WI38 (cell line): ENCODE results near the gene CSPG4.
"Not testable (repeated sequence)": the region's sequence is repeated elsewhere in the genome, so short reads cannot be mapped to it uniquely, and the experiment has no call there.

Source experiments
- H3K4me3 ChIP-seq: 2 replicates; pipeline ENCODE4 v1.5.1; 2011; ENCODE audit warnings: low read depth, mild to moderate bottlenecking, control low read depth, low read length
- CTCF ChIP-seq: IDR thresholded peaks from 2 replicates; pipeline ENCODE4 v1.5.1; 2012; ENCODE audit warnings: low read depth, mild to moderate bottlenecking, control low read depth, low read length

CSPG4 gene

DNA sequence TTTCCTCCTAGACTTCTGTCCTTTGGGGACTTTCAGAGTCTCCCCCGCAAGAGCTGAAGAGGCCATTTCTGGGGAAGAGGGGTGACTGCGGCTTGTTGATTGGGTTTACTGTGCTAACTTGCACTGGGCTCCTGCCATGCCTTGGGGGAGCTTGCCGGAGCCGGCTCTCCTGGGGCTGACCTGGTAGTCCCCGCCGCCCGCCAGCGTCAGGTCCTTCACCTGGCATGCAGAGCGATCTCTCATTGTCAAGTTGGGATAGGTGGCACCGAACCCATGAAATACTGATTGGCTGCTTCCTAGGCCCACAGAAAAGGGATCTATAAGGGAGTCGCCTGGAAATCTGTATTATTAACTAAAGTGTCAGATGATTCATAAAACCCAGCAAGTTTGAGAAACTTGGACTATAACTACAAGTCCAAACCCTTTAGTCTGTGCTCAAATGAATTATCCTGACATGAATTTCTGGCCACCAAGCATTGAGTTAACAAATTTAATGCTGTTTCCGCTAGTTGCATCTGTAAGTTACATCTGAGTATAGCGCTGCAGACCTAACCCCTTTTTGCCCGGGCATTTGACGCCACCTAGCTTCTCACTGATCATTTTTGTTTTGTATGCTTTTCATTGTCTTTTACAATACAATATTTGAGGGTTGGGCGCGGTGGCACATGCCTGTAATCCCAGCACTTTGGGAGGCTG lies 72.0 kb downstream of the CSPG4 start:
- H3K4me3 ChIP-seq: peak overlapping the region; percentile 91
- no peak for TF ChIP-seq CTCF

- TF ChIP-seq CTCF: no peak
- H3K4me3 ChIP-seq: peak within 1 kb of the TSS; percentile 91
Observed at GRCh38 chr15:75639709-75640482, 72.8 kb downstream of the CSPG4 start, which contains the start of gene IMP3. TSS of gene IMP3 (minus strand) at chr15:75640224. CDS start at chr15:75640168, 56 bp downstream.

DNA sequence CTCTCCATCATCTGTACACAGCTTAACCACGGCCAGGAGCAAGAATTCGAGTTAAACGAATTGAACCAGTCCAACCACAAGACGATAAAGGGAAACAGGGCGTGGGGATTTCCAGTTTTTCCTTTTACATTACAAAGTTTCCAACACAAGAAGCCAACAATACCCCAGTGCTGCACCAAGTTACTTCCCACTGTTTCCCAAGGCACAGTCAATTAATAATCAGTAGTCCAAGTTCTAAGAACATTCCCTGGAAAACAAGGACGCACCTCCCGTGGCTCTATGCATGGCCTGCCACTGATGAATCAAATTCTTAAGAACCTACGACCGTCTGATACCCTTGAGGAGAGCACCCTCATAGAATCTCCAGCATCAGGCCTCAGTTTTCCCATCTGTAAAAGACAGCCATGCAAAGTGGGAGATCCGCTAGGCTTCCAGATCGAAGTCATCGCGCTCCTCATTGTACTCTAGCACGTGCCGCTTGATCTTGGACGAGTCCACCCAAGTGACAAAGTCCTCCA lies 73.4 kb downstream of the CSPG4 start:
- H3K4me3 ChIP-seq: peak overlapping the region; percentile 91
- no peak for TF ChIP-seq CTCF

- H3K4me3 ChIP-seq: peak overlapping the region; percentile 91
- no peak for TF ChIP-seq CTCF
Observed at GRCh38 chr15:75637245-75638009, 75.2 kb downstream of the CSPG4 start.

DNA sequence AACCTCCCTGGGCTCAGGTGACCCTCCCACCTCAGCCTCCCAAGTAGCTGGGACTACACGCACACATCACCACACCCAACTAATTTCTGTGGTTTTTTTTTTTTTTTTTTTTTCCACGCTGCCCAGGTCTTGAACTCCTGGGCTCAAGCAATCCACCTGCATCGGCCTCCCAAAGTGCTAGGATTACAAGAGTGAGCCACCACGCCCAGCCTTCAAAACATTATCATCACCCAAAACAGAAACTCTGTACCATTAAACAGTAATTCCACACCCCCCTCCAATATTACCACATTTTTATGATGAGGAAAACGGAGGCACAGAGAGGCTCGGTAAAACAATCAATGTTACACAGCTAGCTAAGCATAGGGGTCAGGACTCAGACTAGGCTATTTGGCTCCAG lies 76.6 kb downstream of the CSPG4 start:
- H3K4me3 ChIP-seq: no peak overlapping the region
- no peak for TF ChIP-seq CTCF

GRCh38 chr15:75633922-75634321 lies 78.7 kb downstream of the CSPG4 start:
- not testable (repeated sequence) for H3K4me3 ChIP-seq

DNA sequence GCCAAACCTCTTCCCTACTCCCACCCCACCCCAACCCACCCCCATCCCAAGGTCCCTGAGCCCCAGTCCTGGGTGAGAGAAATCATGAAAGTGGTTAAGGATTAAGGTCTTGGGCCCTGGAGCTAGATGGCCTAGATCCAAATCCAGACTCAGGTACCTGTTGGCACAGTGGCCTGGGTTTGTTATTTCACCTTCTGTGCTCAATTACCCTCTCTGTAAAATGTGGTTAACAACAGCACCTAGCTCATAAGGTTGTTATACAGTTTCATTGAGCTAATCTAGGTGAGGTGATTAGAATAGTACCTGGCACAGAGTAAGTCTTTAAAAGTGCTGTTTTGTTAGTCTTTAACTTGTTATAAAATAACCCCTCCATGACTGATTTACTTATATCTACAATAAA lies 80.7 kb downstream of the CSPG4 start:
- no peak for TF ChIP-seq CTCF
- no peak overlapping the region for H3K4me3 ChIP-seq
